HCT116 (cell line): ENCODE results near the gene NLRP1. TPM values are rescaled to one million over a fixed set of nuclear protein-coding genes. Genes with fewer than 3 reads are reported as not detected.

Experiments used
- ATAC-seq: fragments of 200-7000 bp; cut with Tn5 transposase; 2 replicates; pipeline ENCODE4 v1.9.1; 2020; ENCODE audit warnings: mild to moderate bottlenecking, moderate library complexity
- BruUV-seq: library from RNA; stranded (reverse); fragments of 400-500 nt; replicated peaks from 2 replicates; lab custom pipeline; 2021; lab: Mats Ljungman, UMichigan
- CTCF ChIA-PET: fragments of 300-600 bp; sonication (Branson Sonifier 250); formaldehyde crosslinking; loops from one replicate; lab custom pipeline; 2021; ENCODE audit warnings: antibody characterized with exemption; lab: Charles Lee
- POLR2A ChIA-PET: fragments of 300-600, 350-600 bp; sonication (Branson Sonifier 250); formaldehyde crosslinking; loops from one replicate; lab custom pipeline; 2021; ENCODE audit warnings: antibody characterized with exemption; lab: Charles Lee
- RAD21 ChIA-PET, 2 experiments: fragments of 300-600 bp; sonication (Branson Sonifier 250); formaldehyde crosslinking; loops; one replicate each; lab custom pipeline; 2023; ENCODE audit warnings: low total read pairs in 2 of 2; ENCODE audit not compliant: uncharacterized antibody in 2 of 2, unreplicated experiment in 2 of 2, low non-redundant PET in 1 of 2; lab: Charles Lee
- DNase-seq: peaks from one replicate; pipeline ENCODE4 v3.0.0-alpha.2; 2010; ENCODE audit warnings: low read depth, low spot score
- H2AFZ ChIP-seq: fragments of 200-600 bp; shearing (Covaris generic), sonication (generic); 2 replicates; pipeline ENCODE4 v1.6.1; 2017; ENCODE audit warnings: low read depth, mixed run types, mixed read lengths, antibody characterized with exemption, low read length; ENCODE audit not compliant: poor library complexity, severe bottlenecking
- H3K27ac ChIP-seq: 2 replicates; pipeline ENCODE4 v1.5.1; 2012; ENCODE audit warnings: low read depth, low read length
- H3K27me3 ChIP-seq: fragments of 200-600 bp; sonication (generic); 2 replicates; pipeline ENCODE4 v1.6.1; 2016; ENCODE audit warnings: mixed run types, low read length, mixed read lengths; ENCODE audit not compliant: insufficient read depth
- H3K36me3 ChIP-seq, 2 experiments: fragments of 200-500 bp in 1 of 2; fragments of 200-600 bp in 1 of 2; sonication (Bioruptor generic) in 1 of 2; sonication (generic) in 1 of 2; 2 replicates each; pipeline versions ENCODE4 v1.5.1 to v1.6.1; 2014 to 2016; ENCODE audit warnings: low read length in 2 of 2, inconsistent platforms in 1 of 2, mixed read lengths in 1 of 2, mixed run types in 1 of 2; ENCODE audit not compliant: insufficient read depth in 2 of 2, control insufficient read depth in 1 of 2
- H3K4me1 ChIP-seq, 2 experiments: fragments of 200-600 bp in 1 of 2; sonication (generic) in 1 of 2; 2 replicates each; pipeline versions ENCODE4 v1.5.1 to v1.6.1; 2012 to 2017; ENCODE audit warnings: low read length in 2 of 2, inconsistent platforms in 1 of 2, mild to moderate bottlenecking in 1 of 2, mixed read lengths in 1 of 2, mixed run types in 1 of 2, moderate library complexity in 1 of 2; ENCODE audit not compliant: insufficient read depth in 2 of 2, control insufficient read depth in 1 of 2
- H3K4me2 ChIP-seq: fragments of 200-600 bp; sonication (generic); 2 replicates; pipeline ENCODE4 v1.6.1; 2017; ENCODE audit warnings: mixed run types, low read length, mixed read lengths
- H3K4me3 ChIP-seq, 2 experiments: fragments of 200-600 bp in 1 of 2; sonication (generic) in 1 of 2; replicated peaks in 1 of 2; 2 replicates each; pipeline ENCODE4 v1.5.1; 2011 to 2016; ENCODE audit warnings: low read length in 2 of 2, control low read depth in 1 of 2, low read depth in 1 of 2, mild to moderate bottlenecking in 1 of 2, mixed read lengths in 1 of 2, mixed run types in 1 of 2
- H3K79me2 ChIP-seq: fragments of 200-600 bp; sonication (generic); 2 replicates; pipeline ENCODE4 v1.6.1; 2017; ENCODE audit warnings: mild to moderate bottlenecking, mixed run types, low read length, moderate library complexity, mixed read lengths; ENCODE audit not compliant: insufficient read depth
- H3K9ac ChIP-seq: fragments of 200-600 bp; sonication (generic); 2 replicates; pipeline ENCODE4 v1.6.1; 2016; ENCODE audit warnings: low read length, mixed read lengths
- H3K9me2 ChIP-seq: fragments of 200-600 bp; sonication (generic), shearing (Covaris generic); 2 replicates; pipeline ENCODE4 v1.6.1; 2017; ENCODE audit warnings: mixed run types, mild to moderate bottlenecking, moderate library complexity; ENCODE audit not compliant: insufficient read depth
- H3K9me3 ChIP-seq, 2 experiments: fragments of 200-500 bp in 1 of 2; fragments of 200-600 bp in 1 of 2; sonication (Bioruptor generic) in 1 of 2; sonication (generic) in 1 of 2; 2 replicates each; pipeline ENCODE4 v1.6.1; 2014 to 2017; ENCODE audit warnings: low read length in 2 of 2, mixed read lengths in 2 of 2, inconsistent platforms in 1 of 2, low read depth in 1 of 2, mild to moderate bottlenecking in 1 of 2, mixed run types in 1 of 2, moderate library complexity in 1 of 2; ENCODE audit not compliant: control insufficient read depth in 1 of 2, insufficient read depth in 1 of 2
- H4K20me1 ChIP-seq: fragments of 200-600 bp; sonication (generic), shearing (Covaris generic); 2 replicates; pipeline ENCODE4 v1.6.1; 2017; ENCODE audit warnings: mixed run types, mild to moderate bottlenecking, moderate library complexity; ENCODE audit not compliant: insufficient read depth
- CBX3 ChIP-seq: IDR thresholded peaks from 2 replicates; pipeline ENCODE4 v1.6.1; 2012; ENCODE audit warnings: low read depth
- ELF1 ChIP-seq: IDR thresholded peaks from 2 replicates; pipeline ENCODE4 v1.6.1; 2012; ENCODE audit warnings: low read depth, borderline replicate concordance
- EZH2 ChIP-seq: fragments of 200-600 bp; sonication (generic); IDR thresholded peaks from 2 replicates; pipeline ENCODE4 v1.6.1; 2017; ENCODE audit warnings: antibody characterized with exemption, mixed run types
- FOSL1 ChIP-seq: IDR thresholded peaks from 2 replicates; pipeline ENCODE4 v1.6.1; 2012; ENCODE audit warnings: low read depth
- JUND ChIP-seq: IDR thresholded peaks from 2 replicates; pipeline ENCODE4 v1.6.1; 2012
- POLR2A ChIP-seq: IDR thresholded peaks from 2 replicates; pipeline ENCODE4 v1.7.0; 2011; ENCODE audit warnings: borderline replicate concordance; ENCODE audit not compliant: insufficient read depth, insufficient read length; ENCODE audit errors: extremely low read depth
- POLR2AphosphoS5 ChIP-seq: IDR thresholded peaks from 2 replicates; pipeline ENCODE4 v1.6.1; 2011; ENCODE audit warnings: mild to moderate bottlenecking, low read depth, low read length, moderate library complexity
- RAD21 ChIP-seq: IDR thresholded peaks from 2 replicates; pipeline ENCODE4 v1.6.1; 2012; ENCODE audit warnings: low read depth, mild to moderate bottlenecking
- SIN3A ChIP-seq: IDR thresholded peaks from 2 replicates; pipeline ENCODE4 v1.6.1; 2012; ENCODE audit warnings: low read depth
- SRF ChIP-seq: IDR thresholded peaks from 2 replicates; pipeline ENCODE4 v1.6.1; 2012; ENCODE audit warnings: low read depth
- TCF7L2 ChIP-seq: IDR thresholded peaks from 2 replicates; pipeline ENCODE4 v1.7.0; 2011; ENCODE audit warnings: borderline replicate concordance, inconsistent platforms; ENCODE audit not compliant: insufficient read depth, insufficient read length; ENCODE audit errors: extremely low read depth
- ZFX ChIP-seq: fragments of 450-650 bp; IDR thresholded peaks from 2 replicates; pipeline ENCODE4 v1.6.1; 2017
- intact Hi-C: fragments of 100-400 bp; cut with micrococcal nuclease; formaldehyde crosslinking; loops from 2 replicates; pipeline ENCODE4 v1.10.0; 2022
- total RNA-seq: library from RNA; stranded (reverse); gene quantifications from one replicate; pipeline ENCODE4 v1.2.1, GENCODE V29; 2021; ENCODE audit not compliant: unreplicated experiment
- TF ChIP-seq, protein P1 (sequence below): IDR thresholded peaks from 2 replicates; pipeline ENCODE4 v1.6.1; 2011; ENCODE audit warnings: mild to moderate bottlenecking, low read length, moderate library complexity; ENCODE audit not compliant: insufficient replicate concordance; ENCODE audit errors: extremely low read depth

The NLRP1 gene
- total RNA-seq, 1 experiment from 2014 or later, result 7.2 TPM

DNA sequence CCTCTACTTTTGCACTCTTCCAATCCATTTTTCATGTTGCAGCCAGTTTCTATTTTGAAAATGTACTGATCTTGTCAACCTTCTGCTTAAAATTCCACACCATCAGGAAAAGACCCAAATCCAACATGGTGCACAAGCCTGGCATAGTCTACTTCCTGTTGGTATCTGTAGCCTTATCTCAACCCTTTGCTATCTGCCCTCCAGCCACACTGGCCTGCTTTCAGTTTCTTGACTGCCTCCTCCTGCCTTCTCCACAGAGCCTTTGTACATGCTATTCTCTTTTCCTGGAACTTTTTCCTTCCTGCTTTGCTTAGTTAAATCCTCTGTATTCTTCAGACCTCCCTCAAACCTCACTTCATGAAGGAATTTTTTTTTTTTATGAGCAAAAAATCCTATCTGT is 31.5 kb downstream of the NLRP1 start:
- POLR2A ChIA-PET, result no interaction called here
- H3K4me2 ChIP-seq, result no peak overlapping the region
- peaks cover 0 to 13% of the 10 kb centered on the region in 2 experiments; a peak in 2 of 4 replicates for H3K4me1 ChIP-seq
- no peak for ATAC-seq
- no peak overlapping the region for H3K4me3 ChIP-seq
- TF ChIP-seq, protein P1, sequence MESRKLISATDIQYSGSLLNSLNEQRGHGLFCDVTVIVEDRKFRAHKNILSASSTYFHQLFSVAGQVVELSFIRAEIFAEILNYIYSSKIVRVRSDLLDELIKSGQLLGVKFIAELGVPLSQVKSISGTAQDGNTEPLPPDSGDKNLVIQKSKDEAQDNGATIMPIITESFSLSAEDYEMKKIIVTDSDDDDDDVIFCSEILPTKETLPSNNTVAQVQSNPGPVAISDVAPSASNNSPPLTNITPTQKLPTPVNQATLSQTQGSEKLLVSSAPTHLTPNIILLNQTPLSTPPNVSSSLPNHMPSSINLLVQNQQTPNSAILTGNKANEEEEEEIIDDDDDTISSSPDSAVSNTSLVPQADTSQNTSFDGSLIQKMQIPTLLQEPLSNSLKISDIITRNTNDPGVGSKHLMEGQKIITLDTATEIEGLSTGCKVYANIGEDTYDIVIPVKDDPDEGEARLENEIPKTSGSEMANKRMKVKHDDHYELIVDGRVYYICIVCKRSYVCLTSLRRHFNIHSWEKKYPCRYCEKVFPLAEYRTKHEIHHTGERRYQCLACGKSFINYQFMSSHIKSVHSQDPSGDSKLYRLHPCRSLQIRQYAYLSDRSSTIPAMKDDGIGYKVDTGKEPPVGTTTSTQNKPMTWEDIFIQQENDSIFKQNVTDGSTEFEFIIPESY, result no peak
- TF ChIP-seq CBX3 (no peak), EZH2 (no peak), ZFX (no peak), FOSL1 (no peak), POLR2A (no peak), JUND (no peak), ELF1 (no peak), SRF (no peak), POLR2AphosphoS5 (no peak), SIN3A (no peak), RAD21 (no peak), TCF7L2 (no peak)
- TF ChIP-seq, all 23 proteins: peak for 0
- RAD21 ChIA-PET, result no interaction called here
- no TSS peak for BruUV-seq
- no peak overlapping the region for H3K27ac ChIP-seq
- no peak overlapping the region for H3K9ac ChIP-seq
- H3K36me3 ChIP-seq, result no peaks in the 10 kb centered on the region
- DNase-seq, result no peak
- no peaks in the 10 kb centered on the region for H4K20me1 ChIP-seq
- no peaks in the 10 kb centered on the region for H3K27me3 ChIP-seq
- no peaks in the 10 kb centered on the region for H3K79me2 ChIP-seq
- H3K9me3 ChIP-seq, result no peaks in the 10 kb centered on the region
- H3K9me2 ChIP-seq, result no peaks in the 10 kb centered on the region
- no peak overlapping the region for H2AFZ ChIP-seq
- intact Hi-C loops, result no loop called here
- CTCF ChIA-PET, result no interaction called here
